Trophoblast cell (in vitro differentiated cells and primary cell): ENCODE data around the gene ACACB. TPM values are rescaled to one million over a fixed set of nuclear protein-coding genes. Genes with fewer than 3 reads are reported as not detected.
A peak's percentile ranks its signal among the peaks of the same experiment; 100 is the strongest.

Experiments
- DNase-seq, 2 donors: peaks; one replicate each; pipeline ENCODE4 v3.0.0-alpha.2; 2016
- H2AFZ ChIP-seq: 2 replicates; pipeline ENCODE4 v1.6.1; 2013; ENCODE audit warnings: low read length, moderate library complexity, mild to moderate bottlenecking; ENCODE audit not compliant: insufficient read depth, poor library complexity
- H2AK5ac ChIP-seq: 2 replicates; pipeline ENCODE4 v1.6.1; 2013; ENCODE audit warnings: mild to moderate bottlenecking, low read length
- H2BK120ac ChIP-seq: 2 replicates; pipeline ENCODE4 v1.6.1; 2013; ENCODE audit warnings: low read length, mild to moderate bottlenecking, moderate library complexity; ENCODE audit not compliant: insufficient read depth, poor library complexity
- H2BK12ac ChIP-seq: 2 replicates; pipeline ENCODE4 v1.6.1; 2013; ENCODE audit warnings: mild to moderate bottlenecking, low read length, moderate library complexity
- H2BK5ac ChIP-seq: 2 replicates; pipeline ENCODE4 v1.6.1; 2013; ENCODE audit warnings: low read length, low read depth, moderate library complexity, mild to moderate bottlenecking; ENCODE audit not compliant: poor library complexity
- H3K14ac ChIP-seq: 2 replicates; pipeline ENCODE4 v1.6.1; 2013; ENCODE audit warnings: mild to moderate bottlenecking, low read length
- H3K18ac ChIP-seq: 2 replicates; pipeline ENCODE4 v1.6.1; 2013; ENCODE audit warnings: mild to moderate bottlenecking, low read length
- H3K23ac ChIP-seq: 2 replicates; pipeline ENCODE4 v1.6.1; 2013; ENCODE audit warnings: low read length
- H3K27ac ChIP-seq: 2 replicates; pipeline ENCODE4 v1.5.1; 2013; ENCODE audit warnings: low read depth, mild to moderate bottlenecking, inconsistent platforms, low read length, moderate library complexity
- H3K27me3 ChIP-seq: 2 replicates; pipeline ENCODE4 v1.6.1; 2013; ENCODE audit warnings: inconsistent platforms, mild to moderate bottlenecking, low read length, moderate library complexity; ENCODE audit not compliant: insufficient read depth
- H3K36me3 ChIP-seq, 2 experiments: 1 replicate in 1 of 2; 2 replicates in 1 of 2; pipeline ENCODE4 v1.6.1; 2013; ENCODE audit warnings: low read length in 2 of 2, mild to moderate bottlenecking in 2 of 2, moderate library complexity in 1 of 2; ENCODE audit not compliant: insufficient read depth in 2 of 2, control insufficient read depth in 1 of 2
- H3K4ac ChIP-seq: 2 replicates; pipeline ENCODE4 v1.6.1; 2013; ENCODE audit warnings: low read depth, mild to moderate bottlenecking, low read length, moderate library complexity
- H3K4me1 ChIP-seq, 2 experiments: 1 replicate in 1 of 2; 2 replicates in 1 of 2; pipeline ENCODE4 v1.6.1; 2013; ENCODE audit warnings: low read length in 2 of 2, mild to moderate bottlenecking in 2 of 2, moderate library complexity in 1 of 2; ENCODE audit not compliant: insufficient read depth in 2 of 2, control insufficient read depth in 1 of 2
- H3K4me2 ChIP-seq: 2 replicates; pipeline ENCODE4 v1.6.1; 2013; ENCODE audit warnings: inconsistent platforms, mild to moderate bottlenecking, low read length, moderate library complexity
- H3K4me3 ChIP-seq: 2 replicates; pipeline ENCODE4 v1.5.1; 2013; ENCODE audit warnings: mild to moderate bottlenecking, low read depth, low read length, inconsistent platforms
- H3K79me1 ChIP-seq: one replicate; pipeline ENCODE4 v1.6.1; 2013; ENCODE audit warnings: low read length
- H3K79me2 ChIP-seq: 2 replicates; pipeline ENCODE4 v1.6.1; 2013; ENCODE audit warnings: low read length, mild to moderate bottlenecking; ENCODE audit not compliant: control insufficient read depth, insufficient read depth, poor library complexity
- H3K9ac ChIP-seq: 2 replicates; pipeline ENCODE4 v1.6.1; 2013; ENCODE audit warnings: mild to moderate bottlenecking, low read length
- H3K9me3 ChIP-seq: 2 replicates; pipeline ENCODE4 v1.6.1; 2013; ENCODE audit warnings: low read depth, mild to moderate bottlenecking, control low read depth, inconsistent platforms, low read length; ENCODE audit not compliant: insufficient read depth
- H4K12ac ChIP-seq: 2 replicates; pipeline ENCODE4 v1.6.1; 2013; ENCODE audit warnings: low read depth, mild to moderate bottlenecking, low read length, moderate library complexity
- H4K8ac ChIP-seq: 2 replicates; pipeline ENCODE4 v1.6.1; 2013; ENCODE audit warnings: low read depth, mild to moderate bottlenecking, low read length, moderate library complexity
- H4K91ac ChIP-seq: one replicate; pipeline ENCODE4 v1.6.1; 2013; ENCODE audit warnings: low read depth, mild to moderate bottlenecking, low read length, moderate library complexity
- WGBS: extraction: QIAGEN DNeasy Blood & Tissue Kit; methylation state at CpG from one replicate; pipeline ENCODE4 v1.1.7; 2013; ENCODE audit warnings: missing lambda C conversion rate; ENCODE audit not compliant: insufficient read length, insufficient coverage; ENCODE audit errors: extremely low coverage; 5-methylcytosine and 5-hydroxymethylcytosine counted together
- polyA plus RNA-seq: library from polyadenylated mRNA; stranded (reverse); fragments of 200-250 nt; gene quantifications from 2 replicates; pipeline ENCODE4 v1.2.3, GENCODE V29; 2013

ACACB gene
- 0.71 and 1.7 TPM in 2 replicates for polyA plus RNA-seq

- H2BK12ac ChIP-seq: no peak within 1 kb of the TSS
- no peak within 1 kb of the TSS for H2BK120ac ChIP-seq
- no peaks in the 10 kb centered on the region for H3K9me3 ChIP-seq
- no peak within 1 kb of the TSS for H3K18ac ChIP-seq
- H3K36me3 ChIP-seq: no peaks in the 10 kb centered on the region
- no peak within 1 kb of the TSS for H2AK5ac ChIP-seq
- H3K4me3 ChIP-seq: no peak within 1 kb of the TSS
- peaks cover 13% of the 10 kb centered on the region in 2 experiments for H3K4me1 ChIP-seq
- no peak within 1 kb of the TSS for H3K4ac ChIP-seq
- no peak within 1 kb of the TSS for H4K12ac ChIP-seq
- H4K8ac ChIP-seq: no peak within 1 kb of the TSS
- no peak within 1 kb of the TSS for H3K23ac ChIP-seq
- no peaks in the 10 kb centered on the region for H3K27me3 ChIP-seq
- H2AFZ ChIP-seq: no peak within 1 kb of the TSS
- H3K79me1 ChIP-seq: no peaks in the 10 kb centered on the region
- H4K91ac ChIP-seq: no peak within 1 kb of the TSS
- no peak within 1 kb of the TSS for H3K9ac ChIP-seq
- H3K4me2 ChIP-seq: no peak within 1 kb of the TSS
- WGBS: no CpG with 5 or more reads among the region's 14 CpGs
- peak; percentile 54 to 61 for DNase-seq
- H3K14ac ChIP-seq: no peak within 1 kb of the TSS
- no peak within 1 kb of the TSS for H2BK5ac ChIP-seq
- no peak within 1 kb of the TSS for H3K27ac ChIP-seq
- no peaks in the 10 kb centered on the region for H3K79me2 ChIP-seq
Observed at GRCh38 chr12:109115758-109116610, at the start of gene ACACB. ACACB (plus strand) TSS chr12:109116587; CDS start chr12:109139406, 22,819 bp downstream.

GRCh38 chr12:109069307-109070271 is 46.8 kb upstream of the ACACB start:
- no peak overlapping the region for H3K14ac ChIP-seq
- no peak overlapping the region for H3K27ac ChIP-seq
- no peak overlapping the region for H4K91ac ChIP-seq
- H3K79me1 ChIP-seq: no peaks in the 10 kb centered on the region
- H2AK5ac ChIP-seq: no peak overlapping the region
- H3K27me3 ChIP-seq: no peaks in the 10 kb centered on the region
- H2BK120ac ChIP-seq: no peak overlapping the region
- H3K23ac ChIP-seq: peak overlapping the region; percentile 70
- peak overlapping the region; percentile 18 for H3K4me3 ChIP-seq
- H4K8ac ChIP-seq: no peak overlapping the region
- no CpG with 5 or more reads among the region's 17 CpGs for WGBS
- H2AFZ ChIP-seq: no peak overlapping the region
- no peak for DNase-seq
- H2BK12ac ChIP-seq: no peak overlapping the region
- no peaks in the 10 kb centered on the region for H3K79me2 ChIP-seq
- H2BK5ac ChIP-seq: no peak overlapping the region
- H4K12ac ChIP-seq: no peak overlapping the region
- H3K4me2 ChIP-seq: peak overlapping the region; percentile 22
- H3K36me3 ChIP-seq: peaks cover 8 to 20% of the 10 kb centered on the region in 2 experiments
- no peak overlapping the region for H3K18ac ChIP-seq
- peaks cover 2% of the 10 kb centered on the region for H3K9me3 ChIP-seq
- peak overlapping the region; percentile 67 for H3K9ac ChIP-seq
- no peak overlapping the region for H3K4ac ChIP-seq
- no peaks in the 10 kb centered on the region for H3K4me1 ChIP-seq

GRCh38 chr12:109074866-109075265 is 41.5 kb upstream of the ACACB start:
- no peaks in the 10 kb centered on the region for H3K27me3 ChIP-seq
- H2AK5ac ChIP-seq: no peak overlapping the region
- H4K8ac ChIP-seq: no peak overlapping the region
- no peak overlapping the region for H3K27ac ChIP-seq
- no peaks in the 10 kb centered on the region for H3K9me3 ChIP-seq
- no peak overlapping the region for H3K4ac ChIP-seq
- no peak overlapping the region for H3K4me2 ChIP-seq
- H3K14ac ChIP-seq: no peak overlapping the region
- H2BK5ac ChIP-seq: no peak overlapping the region
- no peaks in the 10 kb centered on the region for H3K4me1 ChIP-seq
- H2BK12ac ChIP-seq: no peak overlapping the region
- no peak for DNase-seq
- no peak overlapping the region for H2BK120ac ChIP-seq
- H4K12ac ChIP-seq: no peak overlapping the region
- no peak overlapping the region for H3K18ac ChIP-seq
- H3K79me2 ChIP-seq: no peaks in the 10 kb centered on the region
- H3K9ac ChIP-seq: no peak overlapping the region
- H3K23ac ChIP-seq: no peak overlapping the region
- no peaks in the 10 kb centered on the region for H3K79me1 ChIP-seq
- no peak overlapping the region for H3K4me3 ChIP-seq
- no peak overlapping the region for H2AFZ ChIP-seq
- no peak overlapping the region for H4K91ac ChIP-seq
- peaks cover 2 to 8% of the 10 kb centered on the region in 2 experiments for H3K36me3 ChIP-seq

GRCh38 chr12:109082751-109083150 is 33.6 kb upstream of the ACACB start:
- Histone ChIP-seq H3K27ac (no peak overlapping the region), H3K27me3 (no peaks in the 10 kb centered on the region), H2BK5ac (no peak overlapping the region), H3K18ac (no peak overlapping the region), H3K9ac (no peak overlapping the region), H2BK120ac (no peak overlapping the region), H2AFZ (no peak overlapping the region), H3K4me1 (no peaks in the 10 kb centered on the region), H3K4ac (no peak overlapping the region), H3K14ac (no peak overlapping the region), H3K23ac (no peak overlapping the region), H4K91ac (no peak overlapping the region), H3K79me2 (no peaks in the 10 kb centered on the region), H3K9me3 (no peaks in the 10 kb centered on the region), H3K79me1 (no peaks in the 10 kb centered on the region), H3K36me3 (peaks cover 19 to 30% of the 10 kb centered on the region in 2 experiments), H3K4me3 (no peak overlapping the region), H2AK5ac (no peak overlapping the region), H2BK12ac (no peak overlapping the region), H4K8ac (no peak overlapping the region), H3K4me2 (no peak overlapping the region), H4K12ac (no peak overlapping the region)
- no CpG with 5 or more reads among the region's 14 CpGs for WGBS
- no peak for DNase-seq
